GM12878 (cell line): ENCODE results near the gene CASK. TPM values are rescaled to one million over a fixed set of nuclear protein-coding genes. Genes with fewer than 3 reads are reported as not detected.

ENCODE experiments used
- ATAC-seq: fragments of 200-7000 bp; cut with Tn5 transposase; 3 replicates; pipeline ENCODE4 v1.9.1; 2020; ENCODE audit warnings: mild to moderate bottlenecking, moderate library complexity
- BruUV-seq: library from RNA; stranded (reverse); fragments of 400-500 nt; replicated peaks from 2 replicates; lab custom pipeline; 2021; lab: Mats Ljungman, UMichigan
- CTCF ChIA-PET: fragments of 300-600 bp; sonication (Branson Sonifier 250); formaldehyde crosslinking; extraction: SDS; loops from one replicate; lab custom pipeline; 2021; ENCODE audit warnings: inconsistent platforms; lab: Yijun Ruan, JAX
- POLR2A ChIA-PET: fragments of 350-600 bp; formaldehyde crosslinking; extraction: SDS; loops from one replicate; lab custom pipeline; 2021; ENCODE audit warnings: inconsistent platforms; lab: Charles Lee
- RAD21 ChIA-PET: fragments of 300-600 bp; sonication (Branson Sonifier 250); formaldehyde crosslinking; loops from one replicate; lab custom pipeline; 2023; ENCODE audit warnings: antibody characterized with exemption; ENCODE audit not compliant: unreplicated experiment; lab: Charles Lee
- SMC1A ChIA-PET: fragments of 300-600 bp; sonication (Branson Sonifier 250); formaldehyde crosslinking; loops from one replicate; lab custom pipeline; 2023; ENCODE audit not compliant: unreplicated experiment, uncharacterized antibody; lab: Charles Lee
- DNase-seq: peaks from one replicate; pipeline ENCODE4 v3.0.0-alpha.2; 2011; ENCODE audit warnings: low read depth, low spot score
- FAIRE-seq: peaks from 3 replicates; lab custom pipeline; 2011; peaks lifted over from hg19 to GRCh38; lab: Jason Lieb, UNC
- H2AFZ ChIP-seq: 2 replicates; pipeline ENCODE4 v1.6.0; 2011; ENCODE audit warnings: low read depth, low read length, control low read depth; ENCODE audit not compliant: control insufficient read depth
- H3K27ac ChIP-seq: 2 replicates; pipeline ENCODE4 v1.5.1; 2011; ENCODE audit warnings: control low read depth; ENCODE audit not compliant: control insufficient read depth, insufficient read depth
- H3K27me3 ChIP-seq, 2 experiments: replicated peaks in 1 of 2; 2 replicates each; pipeline versions ENCODE4 v1.6.0 to v1.6.1; 2011; ENCODE audit warnings: low read length in 1 of 2; ENCODE audit not compliant: control insufficient read depth in 2 of 2, insufficient read depth in 2 of 2
- H3K36me3 ChIP-seq, 2 experiments: 2 replicates each; pipeline ENCODE4 v1.5.1; 2011; ENCODE audit warnings: low read length in 1 of 2; ENCODE audit not compliant: control insufficient read depth in 2 of 2, insufficient read depth in 2 of 2
- H3K4me1 ChIP-seq: 2 replicates; pipeline ENCODE4 v1.6.1; 2011; ENCODE audit warnings: mild to moderate bottlenecking, low read length, moderate library complexity, mixed read lengths; ENCODE audit not compliant: control insufficient read depth, insufficient read depth
- H3K4me2 ChIP-seq: 2 replicates; pipeline ENCODE4 v1.6.0; 2011; ENCODE audit warnings: control low read depth; ENCODE audit not compliant: control insufficient read depth, insufficient read depth
- H3K4me3 ChIP-seq: fragments of 200-600 bp; sonication (generic); 2 replicates; pipeline ENCODE4 v1.5.1; 2016
- H3K79me2 ChIP-seq: 2 replicates; pipeline ENCODE4 v1.6.0; 2011; ENCODE audit warnings: low read length; ENCODE audit not compliant: control insufficient read depth, insufficient read depth
- H3K9ac ChIP-seq: 2 replicates; pipeline ENCODE4 v1.8.0; 2011; ENCODE audit warnings: low read length, control low read depth, mixed read lengths; ENCODE audit not compliant: control insufficient read depth, insufficient read depth
- H3K9me3 ChIP-seq: replicated peaks from 3 replicates; pipeline ENCODE4 v1.5.1; 2011; ENCODE audit warnings: mild to moderate bottlenecking, low read length; ENCODE audit not compliant: control insufficient read depth, insufficient read depth
- H4K20me1 ChIP-seq: 2 replicates; pipeline ENCODE4 v1.6.0; 2011; ENCODE audit not compliant: control insufficient read depth, insufficient read depth
- BACH1 ChIP-seq: fragments of 450-650 bp; IDR thresholded peaks from 2 replicates; pipeline ENCODE4 v1.6.1; 2017; ENCODE audit warnings: mild to moderate bottlenecking, borderline replicate concordance
- CREM ChIP-seq: IDR thresholded peaks from 2 replicates; pipeline ENCODE4 v1.6.1; 2014; ENCODE audit warnings: antibody characterized with exemption, low read depth
- NRF1 ChIP-seq: conservative IDR thresholded peaks from 2 replicates; pipeline ENCODE4 v1.6.1; 2011; ENCODE audit warnings: mild to moderate bottlenecking, low read depth, low read length, improper control_type of control experiment
- RCOR1 ChIP-seq: conservative IDR thresholded peaks from 2 replicates; pipeline ENCODE4 v1.6.1; 2012; ENCODE audit warnings: low read depth, low read length, improper control_type of control experiment
- WGBS: methylation state at CpG from one replicate; pipeline ENCODE4 v1.1.6; 2016; ENCODE audit warnings: low lambda C conversion rate; ENCODE audit not compliant: insufficient replicate concordance, insufficient coverage; ENCODE audit errors: missing lambda C conversion rate; 5-methylcytosine and 5-hydroxymethylcytosine counted together
- in situ Hi-C: fragments of 300-500 bp; cut with MboI; formaldehyde crosslinking; loops from 9 replicates; pipeline ENCODE4 v1.14.3; 2018; ENCODE audit warnings: mixed read lengths
- intact Hi-C: fragments of 100-400 bp; cut with micrococcal nuclease; formaldehyde crosslinking; loops from one replicate; pipeline ENCODE4 v1.14.2; 2022; ENCODE audit not compliant: unreplicated experiment
- polyA plus RNA-seq, 11 experiments: library from polyadenylated mRNA; depleted of rRNA in 4 of 11; unstranded in 6 of 11; stranded (reverse) in 5 of 11; fragments of >200 nt; fragmentation: Nextera tagmentation in 4 of 11; fragmentation: Illumina TruSeq in 1 of 11; extraction: Ambion mirVana in 4 of 11; extraction: Trizol in 1 of 11; gene quantifications; 1 replicate in 1 of 11; 2 replicates in 10 of 11; pipeline versions ENCODE4 v1.2.1 to v1.2.3, GENCODE V29; 2011 to 2016; ENCODE audit warnings: inconsistent platforms in 2 of 11, missing spikeins in 2 of 11, low read depth in 1 of 11
- total RNA-seq, 4 experiments: library from RNA; depleted of rRNA in 3 of 4; stranded (reverse); fragments of >200 nt in 3 of 4; fragmentation: Illumina TruSeq in 1 of 4; extraction: Trizol in 1 of 4; gene quantifications; 2 replicates each; pipeline versions ENCODE4 v1.2.1 to v1.2.3, GENCODE V29; 2013 to 2021
- TF ChIP-seq, protein P1 (sequence below): IDR thresholded peaks from 2 replicates; pipeline ENCODE4 v1.6.1; 2012; ENCODE audit warnings: mild to moderate bottlenecking, low read depth, low read length

Gene CASK
- total and polyA plus RNA-seq, 10 of the 15 experiments (the other 5 are each of a cell fraction or from before 2014, with no cell fraction given) = 0.60 to 45.9 (median 4.8) TPM

GRCh38 chrX:41692162-41692749 lies 231.1 kb downstream of the CASK start:
- H3K4me2 ChIP-seq = no peak overlapping the region
- ATAC-seq = no peak
- H3K36me3 ChIP-seq = no peaks in the 10 kb centered on the region
- H3K79me2 ChIP-seq = no peaks in the 10 kb centered on the region
- H3K9me3 ChIP-seq = no peaks in the 10 kb centered on the region
- H3K9ac ChIP-seq = no peak overlapping the region
- no peak overlapping the region for H3K4me3 ChIP-seq
- H3K27ac ChIP-seq = no peak overlapping the region
- no peak overlapping the region for H2AFZ ChIP-seq
- in situ Hi-C loops = no loop called here
- H3K27me3 ChIP-seq = no peaks in the 10 kb centered on the region
- H4K20me1 ChIP-seq = no peaks in the 10 kb centered on the region
- no TSS peak for BruUV-seq
- no peak for TF ChIP-seq CREM
- no peak for TF ChIP-seq NRF1
- no peak for TF ChIP-seq RCOR1
- no peak for TF ChIP-seq BACH1
- TF ChIP-seq, protein P1, sequence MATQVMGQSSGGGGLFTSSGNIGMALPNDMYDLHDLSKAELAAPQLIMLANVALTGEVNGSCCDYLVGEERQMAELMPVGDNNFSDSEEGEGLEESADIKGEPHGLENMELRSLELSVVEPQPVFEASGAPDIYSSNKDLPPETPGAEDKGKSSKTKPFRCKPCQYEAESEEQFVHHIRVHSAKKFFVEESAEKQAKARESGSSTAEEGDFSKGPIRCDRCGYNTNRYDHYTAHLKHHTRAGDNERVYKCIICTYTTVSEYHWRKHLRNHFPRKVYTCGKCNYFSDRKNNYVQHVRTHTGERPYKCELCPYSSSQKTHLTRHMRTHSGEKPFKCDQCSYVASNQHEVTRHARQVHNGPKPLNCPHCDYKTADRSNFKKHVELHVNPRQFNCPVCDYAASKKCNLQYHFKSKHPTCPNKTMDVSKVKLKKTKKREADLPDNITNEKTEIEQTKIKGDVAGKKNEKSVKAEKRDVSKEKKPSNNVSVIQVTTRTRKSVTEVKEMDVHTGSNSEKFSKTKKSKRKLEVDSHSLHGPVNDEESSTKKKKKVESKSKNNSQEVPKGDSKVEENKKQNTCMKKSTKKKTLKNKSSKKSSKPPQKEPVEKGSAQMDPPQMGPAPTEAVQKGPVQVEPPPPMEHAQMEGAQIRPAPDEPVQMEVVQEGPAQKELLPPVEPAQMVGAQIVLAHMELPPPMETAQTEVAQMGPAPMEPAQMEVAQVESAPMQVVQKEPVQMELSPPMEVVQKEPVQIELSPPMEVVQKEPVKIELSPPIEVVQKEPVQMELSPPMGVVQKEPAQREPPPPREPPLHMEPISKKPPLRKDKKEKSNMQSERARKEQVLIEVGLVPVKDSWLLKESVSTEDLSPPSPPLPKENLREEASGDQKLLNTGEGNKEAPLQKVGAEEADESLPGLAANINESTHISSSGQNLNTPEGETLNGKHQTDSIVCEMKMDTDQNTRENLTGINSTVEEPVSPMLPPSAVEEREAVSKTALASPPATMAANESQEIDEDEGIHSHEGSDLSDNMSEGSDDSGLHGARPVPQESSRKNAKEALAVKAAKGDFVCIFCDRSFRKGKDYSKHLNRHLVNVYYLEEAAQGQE = no peak
- 26% methylated on average over 1 of the region's 1 CpG for WGBS
- ChIA-PET CTCF (interaction anchor here (1.0 kb wide), 1 partner anchor 14 kb away, joined by 3 read pairs; no protein-coding TSS in a partner anchor), POLR2A (no interaction called here), SMC1A (interaction anchor here (0.6 to 0.8 kb wide), 2 partner anchors 26 to 727 kb away, joined by 3 to 4 read pairs; no protein-coding TSS in a partner anchor), RAD21 (no interaction called here)
- intact Hi-C loops = no loop called here
- FAIRE-seq = no peak
- H3K4me1 ChIP-seq = peaks cover 10% of the 10 kb centered on the region
- no peak for DNase-seq
